Suppressor macrophage treated with lipopolysaccharide for 4 hours (primary cell): Measurements from ENCODE around the gene DDHD1.

Source experiments
- DNase-seq: peaks from one replicate; pipeline ENCODE4 v3.0.0-alpha.2; 2020

Gene DDHD1

GRCh38 chr14:52987514-52987913, 165.6 kb downstream of the DDHD1 start:
- no peak for DNase-seq

- no peak for DNase-seq
Measured at GRCh38 chr14:52987042-52987441, 166.1 kb downstream of the DDHD1 start.
